H1 (cell line): Measurements from ENCODE around the gene OBP2B. TPM values are rescaled to one million over a fixed set of nuclear protein-coding genes. Genes with fewer than 3 reads are reported as not detected.

Experiments
- CTCF ChIA-PET: fragments of 300-600 bp; sonication (Branson Sonifier 250); formaldehyde crosslinking; loops from one replicate; lab custom pipeline; 2021; ENCODE audit not compliant: partially characterized antibody; lab: Charles Lee
- POLR2A ChIA-PET: fragments of 300-600 bp; sonication (Branson Sonifier 250); formaldehyde crosslinking; loops from one replicate; lab custom pipeline; 2021; ENCODE audit warnings: inconsistent platforms; ENCODE audit not compliant: partially characterized antibody; lab: Charles Lee
- DNase-seq, 2 experiments: peaks; one replicate each; pipeline versions ENCODE4 v3.0.0 to v3.0.0-alpha.2; 2010 to 2022; ENCODE audit warnings: low spot score in 2 of 2, low read depth in 1 of 2, mixed read lengths in 1 of 2
- FAIRE-seq: peaks from 2 replicates; lab custom pipeline; 2011; peaks lifted over from hg19 to GRCh38; lab: Jason Lieb, UNC
- H2AFZ ChIP-seq: 2 replicates; pipeline ENCODE4 v1.8.1; 2012; ENCODE audit warnings: low read length, inconsistent platforms
- H2AK5ac ChIP-seq: 2 replicates; pipeline ENCODE4 v1.6.1; 2013; ENCODE audit warnings: low read depth, low read length
- H2BK120ac ChIP-seq: replicated peaks from 2 replicates; pipeline ENCODE3; 2013; ENCODE audit warnings: low read depth, low read length, inconsistent platforms
- H2BK12ac ChIP-seq: 2 replicates; pipeline ENCODE4 v1.6.1; 2013; ENCODE audit warnings: low read depth, low read length
- H2BK15ac ChIP-seq: 2 replicates; pipeline ENCODE4 v1.6.1; 2013; ENCODE audit warnings: low read length
- H2BK20ac ChIP-seq: 2 replicates; pipeline ENCODE4 v1.6.1; 2013; ENCODE audit warnings: low read length
- H2BK5ac ChIP-seq: 2 replicates; pipeline ENCODE4 v1.6.1; 2013; ENCODE audit warnings: low read depth, low read length
- H3K14ac ChIP-seq: 2 replicates; pipeline ENCODE4 v1.6.1; 2013; ENCODE audit warnings: inconsistent platforms; ENCODE audit not compliant: insufficient read length
- H3K18ac ChIP-seq: 2 replicates; pipeline ENCODE4 v1.6.1; 2013; ENCODE audit warnings: low read length; ENCODE audit errors: extremely low read depth
- H3K23ac ChIP-seq: 2 replicates; pipeline ENCODE4 v1.6.1; 2013; ENCODE audit warnings: inconsistent platforms; ENCODE audit not compliant: insufficient read length
- H3K23me2 ChIP-seq: 2 replicates; pipeline ENCODE4 v1.6.1; 2013; ENCODE audit warnings: low read depth, low read length
- H3K27ac ChIP-seq: 2 replicates; pipeline ENCODE4 v1.6.1; 2011; ENCODE audit warnings: low read depth, low read length, inconsistent platforms
- H3K27me3 ChIP-seq, 4 experiments: replicated peaks in 1 of 4; 1 replicate in 1 of 4; 2 replicates in 3 of 4; pipeline versions ENCODE4 v1.6.1 to v1.8.1; 2011 to 2013; ENCODE audit warnings: low read length in 3 of 4, mild to moderate bottlenecking in 3 of 4, inconsistent platforms in 2 of 4, mixed read lengths in 2 of 4, moderate library complexity in 1 of 4; ENCODE audit not compliant: control insufficient read depth in 3 of 4, insufficient read depth in 3 of 4; ENCODE audit errors: extremely low read depth in 1 of 4
- H3K36me3 ChIP-seq, 4 experiments: 2 replicates each; pipeline versions ENCODE4 v1.6.1 to v1.8.1; 2011 to 2013; ENCODE audit warnings: mild to moderate bottlenecking in 4 of 4, low read length in 3 of 4, moderate library complexity in 2 of 4, control low read depth in 1 of 4, inconsistent platforms in 1 of 4; ENCODE audit not compliant: insufficient read depth in 4 of 4, control insufficient read depth in 2 of 4
- H3K4ac ChIP-seq: replicated peaks from 2 replicates; pipeline ENCODE3; 2013; ENCODE audit warnings: low read length, low read depth, mixed read lengths, inconsistent platforms; ENCODE audit not compliant: insufficient read length
- H3K4me1 ChIP-seq, 4 experiments: replicated peaks in 1 of 4; 1 replicate in 1 of 4; 2 replicates in 3 of 4; pipeline versions ENCODE4 v1.6.1 to v1.8.1; 2011 to 2013; ENCODE audit warnings: low read length in 3 of 4, inconsistent platforms in 2 of 4, mixed read lengths in 1 of 4; ENCODE audit not compliant: insufficient read depth in 4 of 4, control insufficient read depth in 3 of 4
- H3K4me2 ChIP-seq, 2 experiments: 2 replicates each; pipeline versions ENCODE4 v1.6.1 to v1.8.1; 2011 to 2013; ENCODE audit warnings: low read depth in 2 of 2, low read length in 2 of 2, control low read depth in 1 of 2, inconsistent platforms in 1 of 2, mild to moderate bottlenecking in 1 of 2; ENCODE audit not compliant: insufficient read depth in 1 of 2
- H3K4me3 ChIP-seq, 4 experiments: fragments of 200-600, 300-600 bp in 1 of 4; sonication (generic), shearing (Covaris generic), sonication (Bioruptor Twin) in 1 of 4; 2 replicates each; pipeline versions ENCODE4 v1.5.1 to v1.8.1; 2011 to 2016; ENCODE audit warnings: low read length in 4 of 4, low read depth in 3 of 4, control low read depth in 2 of 4, inconsistent platforms in 2 of 4, mild to moderate bottlenecking in 2 of 4, mixed read lengths in 1 of 4, moderate library complexity in 1 of 4; ENCODE audit not compliant: insufficient read depth in 2 of 4; ENCODE audit errors: extremely low read depth in 1 of 4
- H3K56ac ChIP-seq: replicated peaks from 2 replicates; pipeline ENCODE3; 2013; ENCODE audit warnings: low read depth, mild to moderate bottlenecking, mixed read lengths, low read length, inconsistent platforms; ENCODE audit not compliant: insufficient read length
- H3K79me1 ChIP-seq: 2 replicates; pipeline ENCODE4 v1.6.1; 2013; ENCODE audit warnings: low read depth, low read length, control low read depth
- H3K79me2 ChIP-seq, 2 experiments: 2 replicates each; pipeline versions ENCODE4 v1.6.1 to v1.8.1; 2012 to 2013; ENCODE audit warnings: low read length in 2 of 2, mild to moderate bottlenecking in 2 of 2, inconsistent platforms in 1 of 2; ENCODE audit not compliant: insufficient read depth in 2 of 2, control insufficient read depth in 1 of 2
- H3K9ac ChIP-seq, 4 experiments: replicated peaks in 1 of 4; 1 replicate in 1 of 4; 2 replicates in 3 of 4; pipeline versions ENCODE4 v1.6.1 to v1.8.1; 2011 to 2013; ENCODE audit warnings: low read depth in 3 of 4, low read length in 3 of 4, control low read depth in 2 of 4, mild to moderate bottlenecking in 2 of 4, moderate library complexity in 2 of 4, inconsistent platforms in 1 of 4; ENCODE audit errors: extremely low read depth in 1 of 4
- H3K9me3 ChIP-seq, 2 experiments: 2 replicates each; pipeline versions ENCODE4 v1.6.1 to v1.8.1; 2012 to 2013; ENCODE audit warnings: mild to moderate bottlenecking in 2 of 2, moderate library complexity in 2 of 2, control low read depth in 1 of 2, inconsistent platforms in 1 of 2, low read depth in 1 of 2, low read length in 1 of 2, mixed read lengths in 1 of 2; ENCODE audit not compliant: insufficient read depth in 2 of 2
- H4K20me1 ChIP-seq, 2 experiments: replicated peaks in 1 of 2; 2 replicates each; pipeline versions ENCODE3 to v1.8.1; 2011 to 2013; ENCODE audit warnings: inconsistent platforms in 2 of 2, low read length in 2 of 2, mild to moderate bottlenecking in 1 of 2; ENCODE audit not compliant: insufficient read depth in 2 of 2, control insufficient read depth in 1 of 2
- H4K5ac ChIP-seq: 2 replicates; pipeline ENCODE4 v1.6.1; 2013; ENCODE audit warnings: low read length, low read depth, mixed read lengths, inconsistent platforms; ENCODE audit not compliant: insufficient read length
- H4K8ac ChIP-seq: 2 replicates; pipeline ENCODE4 v1.8.0; 2013; ENCODE audit warnings: mild to moderate bottlenecking, moderate library complexity, low read length, inconsistent platforms; ENCODE audit not compliant: insufficient read depth; ENCODE audit errors: extremely low read depth
- H4K91ac ChIP-seq: replicated peaks from 2 replicates; pipeline ENCODE3; 2013; ENCODE audit warnings: low read length, mixed read lengths, inconsistent platforms; ENCODE audit not compliant: insufficient read length
- ATF2 ChIP-seq: IDR thresholded peaks from 2 replicates; pipeline ENCODE4 v1.6.1; 2012; ENCODE audit warnings: low read length, inconsistent platforms
- CBX8 ChIP-seq: fragments of 300-800, 300-1000 bp; sonication (generic); IDR thresholded peaks from 2 replicates; pipeline ENCODE4 v1.7.1; 2016; ENCODE audit warnings: low read depth, low read length, borderline replicate concordance
- CHD2 ChIP-seq: IDR thresholded peaks from 2 replicates; pipeline ENCODE4 v1.6.1; 2012; ENCODE audit warnings: low read length, improper control_type of control experiment
- KDM1A ChIP-seq: fragments of 200-600, 300-600 bp; sonication (generic); IDR thresholded peaks from 2 replicates; pipeline ENCODE4 v1.7.1; 2016; ENCODE audit warnings: mild to moderate bottlenecking, low read length, borderline replicate concordance
- TEAD4 ChIP-seq: IDR thresholded peaks from 2 replicates; pipeline ENCODE4 v1.6.1; 2012; ENCODE audit warnings: low read depth, low read length, inconsistent platforms, mixed read lengths
- WGBS, 2 experiments: shearing (Covaris generic) in 1 of 2; methylation state at CpG; one replicate each; pipeline versions ENCODE4 v1.1.6 to v1.1.7; 2013 to 2015; ENCODE audit warnings: low lambda C conversion rate in 2 of 2, mixed read lengths in 2 of 2, inconsistent platforms in 1 of 2, low coverage in 1 of 2, missing lambda C conversion rate in 1 of 2; ENCODE audit not compliant: insufficient replicate concordance in 2 of 2, insufficient coverage in 1 of 2, insufficient read length in 1 of 2; ENCODE audit errors: extremely low coverage in 1 of 2, missing lambda C conversion rate in 1 of 2; 5-methylcytosine and 5-hydroxymethylcytosine counted together
- polyA plus RNA-seq, 7 experiments: library from polyadenylated mRNA; depleted of rRNA in 3 of 7; stranded (reverse) in 5 of 7; unstranded in 2 of 7; fragments of >200 nt in 5 of 7; fragments of 200-250 nt in 2 of 7; gene quantifications; 1 replicate in 5 of 7; 2 replicates in 1 of 7; 4 replicates in 1 of 7; pipeline versions ENCODE4 v1.2.1 to v1.2.3, GENCODE V29; 2011 to 2013; ENCODE audit warnings: missing spikeins in 2 of 7, mixed read lengths in 2 of 7
- total RNA-seq: library from RNA; stranded (reverse); fragmentation: NEBNext Ultra II Directional; extraction: Animal tissue kit (Norgen Biotek cat#: 25700); gene quantifications from 2 replicates; pipeline ENCODE4 v1.2.1, GENCODE V29; 2021
- TF ChIP-seq, protein P1 (sequence below): IDR thresholded peaks from 2 replicates; pipeline ENCODE4 v1.6.1; 2012; ENCODE audit warnings: inconsistent platforms

OBP2B gene
- total and polyA plus RNA-seq, 2 of the 8 experiments (the other 6 are each of a cell fraction or from before 2014, with no cell fraction given) = not detected

DNA sequence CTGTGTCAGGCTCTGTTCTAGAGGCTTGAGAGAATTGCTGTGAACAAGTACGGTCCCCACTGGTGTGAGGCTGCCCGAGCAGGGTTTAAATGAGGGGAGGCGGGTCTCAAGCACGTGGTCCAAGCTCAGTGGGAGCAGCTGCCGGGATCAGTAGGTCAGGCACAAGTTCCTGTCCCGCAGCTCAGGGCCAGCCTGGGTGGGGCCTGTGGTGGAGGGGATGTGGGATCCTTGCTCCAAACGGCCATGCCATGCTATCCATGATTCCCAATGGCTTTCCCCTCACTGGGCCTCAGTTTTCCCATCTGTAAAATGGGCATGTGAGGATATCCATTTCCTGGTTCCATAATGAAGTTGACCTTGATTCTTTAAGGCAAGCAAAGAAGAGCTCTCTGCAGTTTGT, 17.1 kb downstream of the OBP2B start:
- Histone ChIP-seq H3K36me3 (no peaks in the 10 kb centered on the region), H3K4me1 (no peaks in the 10 kb centered on the region), H2BK20ac (no peak overlapping the region), H3K23me2 (no peaks in the 10 kb centered on the region), H3K9ac (no peak overlapping the region), H2BK12ac (no peak overlapping the region)
- CTCF ChIA-PET = interaction anchor here (1.0 to 1.7 kb wide), 3 partner anchors 31 to 48 kb away, joined by 3 to 6 read pairs (median 5); no protein-coding TSS in a partner anchor
- no peak for TF ChIP-seq CBX8
- no peak for TF ChIP-seq TEAD4
- peak; percentile 60; the same call in 1 of the 2 replicates for TF ChIP-seq KDM1A
- TF ChIP-seq CHD2 = no peak
- no peak for TF ChIP-seq ATF2
- TF ChIP-seq, protein P1, sequence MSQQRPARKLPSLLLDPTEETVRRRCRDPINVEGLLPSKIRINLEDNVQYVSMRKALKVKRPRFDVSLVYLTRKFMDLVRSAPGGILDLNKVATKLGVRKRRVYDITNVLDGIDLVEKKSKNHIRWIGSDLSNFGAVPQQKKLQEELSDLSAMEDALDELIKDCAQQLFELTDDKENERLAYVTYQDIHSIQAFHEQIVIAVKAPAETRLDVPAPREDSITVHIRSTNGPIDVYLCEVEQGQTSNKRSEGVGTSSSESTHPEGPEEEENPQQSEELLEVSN = no peak
- TF ChIP-seq, all 59 proteins: peak for 1
- H2BK5ac ChIP-seq = no peak overlapping the region
- H4K20me1 ChIP-seq = peaks cover 0 to 1% of the 10 kb centered on the region in 2 experiments
- POLR2A ChIA-PET = interaction anchor here (0.8 kb wide), 1 partner anchor 205 kb away, joined by 3 read pairs; no protein-coding TSS in a partner anchor
- H3K9me3 ChIP-seq = peaks cover 2 to 3% of the 10 kb centered on the region in 2 experiments; a peak in 1 of 4 replicates
- no peak overlapping the region for H2AK5ac ChIP-seq
- H3K27ac ChIP-seq = no peak overlapping the region
- no peak overlapping the region for H3K56ac ChIP-seq
- no peaks in the 10 kb centered on the region for H3K79me1 ChIP-seq
- H3K23ac ChIP-seq = no peak overlapping the region
- H4K8ac ChIP-seq = no peak overlapping the region
- peaks cover 0 to 9% (median 5%) of the 10 kb centered on the region in 4 experiments; a peak in 5 of 7 replicates for H3K27me3 ChIP-seq
- no peak overlapping the region for H4K91ac ChIP-seq
- H2BK15ac ChIP-seq = no peak overlapping the region
- H3K14ac ChIP-seq = no peak overlapping the region
- WGBS, 2 experiments = 75% methylated on average over 7 of the region's 7 CpGs; no CpG with 5 or more reads in 1 of the 2 experiments
- no peaks in the 10 kb centered on the region for H3K79me2 ChIP-seq
- H3K4me2 ChIP-seq = no peak overlapping the region
- H3K4ac ChIP-seq = no peak overlapping the region
- FAIRE-seq (no peak), DNase-seq (no peak)
- no peak overlapping the region for H3K18ac ChIP-seq
- no peak overlapping the region for H4K5ac ChIP-seq
- no peak overlapping the region for H2BK120ac ChIP-seq
- H2AFZ ChIP-seq = no peak overlapping the region
- no peak overlapping the region for H3K4me3 ChIP-seq
